DOHH2 (cell line): Measurements from ENCODE around the gene ITPKB.

Experiments
- H3F3A ChIP-seq: fragments of 200-600 bp; sonication (generic), shearing (Covaris generic); 2 replicates; pipeline ENCODE4 v1.6.0; 2016; ENCODE audit warnings: antibody characterized with exemption, mild to moderate bottlenecking; ENCODE audit not compliant: control insufficient read depth, insufficient read depth
- H3K27ac ChIP-seq: fragments of 200-600 bp; sonication (generic); 2 replicates; pipeline ENCODE4 v1.5.1; 2014; ENCODE audit warnings: low read depth, mild to moderate bottlenecking, low read length, moderate library complexity
- H3K27me3 ChIP-seq: fragments of 200-600 bp; sonication (generic); 2 replicates; pipeline ENCODE4 v1.6.1; 2014; ENCODE audit warnings: mild to moderate bottlenecking, low read length, mixed read lengths; ENCODE audit not compliant: control insufficient read depth
- H3K36me3 ChIP-seq: fragments of 200-600 bp; sonication (generic); 2 replicates; pipeline ENCODE4 v1.6.1; 2014; ENCODE audit warnings: mild to moderate bottlenecking, low read length, moderate library complexity, mixed read lengths; ENCODE audit not compliant: control insufficient read depth
- H3K4me1 ChIP-seq: fragments of 200-600 bp; sonication (generic); 2 replicates; pipeline ENCODE4 v1.6.1; 2014; ENCODE audit warnings: mild to moderate bottlenecking, low read length, mixed read lengths; ENCODE audit not compliant: control insufficient read depth
- H3K4me2 ChIP-seq: fragments of 200-600 bp; sonication (generic); 2 replicates; pipeline ENCODE4 v1.6.0; 2014; ENCODE audit warnings: mild to moderate bottlenecking, low read length, moderate library complexity
- H3K4me3 ChIP-seq: fragments of 200-600 bp; sonication (generic); 2 replicates; pipeline ENCODE4 v1.5.1; 2014; ENCODE audit warnings: mild to moderate bottlenecking, low read length, mixed read lengths
- H3K79me2 ChIP-seq: fragments of 200-600 bp; sonication (generic); 2 replicates; pipeline ENCODE4 v1.6.1; 2014; ENCODE audit warnings: mild to moderate bottlenecking, low read length, mixed read lengths; ENCODE audit not compliant: control insufficient read depth
- H3K9me2 ChIP-seq: fragments of 200-600 bp; sonication (generic); replicated peaks from 2 replicates; pipeline ENCODE4 v1.6.1; 2014; ENCODE audit warnings: mild to moderate bottlenecking, low read length, mixed read lengths; ENCODE audit not compliant: control insufficient read depth
- H3K9me3 ChIP-seq: fragments of 200-600 bp; sonication (generic); 2 replicates; pipeline ENCODE4 v1.6.1; 2014; ENCODE audit warnings: antibody characterized with exemption, low read length, mixed read lengths; ENCODE audit not compliant: control insufficient read depth, insufficient read depth
- H4K20me1 ChIP-seq: fragments of 200-600 bp; sonication (generic); 2 replicates; pipeline ENCODE4 v1.6.0; 2014; ENCODE audit warnings: low read depth, mild to moderate bottlenecking, antibody characterized with exemption, low read length, moderate library complexity; ENCODE audit not compliant: control insufficient read depth, insufficient read depth
- EZH2phosphoT487 ChIP-seq: fragments of 200-600 bp; sonication (generic); IDR thresholded peaks from 2 replicates; pipeline ENCODE4 v1.6.1; 2017; ENCODE audit warnings: borderline replicate concordance, mild to moderate bottlenecking, antibody characterized with exemption, low read length, moderate library complexity, mixed read lengths
- TF ChIP-seq, protein P1 (sequence below): fragments of 200-600 bp; sonication (generic); IDR thresholded peaks from one replicate; pipeline ENCODE4 v1.5.1; 2014; ENCODE audit warnings: antibody characterized with exemption, mild to moderate bottlenecking, low read depth, low read length; ENCODE audit not compliant: poor library complexity, severe bottlenecking

Gene ITPKB

DNA sequence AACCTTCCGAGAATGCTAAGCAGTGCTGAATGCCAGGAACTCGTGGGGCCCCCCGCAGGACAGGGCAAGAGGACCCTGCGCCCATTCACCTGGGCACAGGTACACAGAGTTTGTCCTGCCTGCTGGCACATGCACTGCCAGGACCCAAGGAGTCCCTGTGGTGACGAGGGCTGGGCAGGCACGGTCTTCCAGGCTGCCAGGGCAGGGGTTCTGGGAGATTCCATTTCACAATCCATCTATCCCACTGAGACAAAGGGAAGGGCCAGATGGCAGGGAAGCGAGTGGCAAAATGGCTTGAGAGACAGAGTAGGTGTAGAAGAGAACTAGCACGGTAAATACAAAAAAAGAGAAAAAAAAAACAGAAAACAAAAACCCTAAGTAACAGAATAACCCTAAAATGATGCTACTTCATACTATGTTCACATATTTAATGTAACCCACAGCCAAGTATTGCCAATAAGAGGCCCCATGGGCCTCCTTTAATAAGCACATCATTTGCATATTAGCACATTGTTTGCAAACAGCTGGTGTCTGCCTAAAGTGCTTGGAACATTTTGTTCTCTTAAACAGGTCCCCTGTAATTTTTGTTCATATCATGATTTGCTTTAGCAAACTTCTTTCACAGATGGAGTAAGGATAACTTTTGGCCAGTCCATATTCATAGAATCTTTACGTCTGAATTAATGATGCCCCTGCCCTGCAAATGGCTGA lies 106.8 kb downstream of the ITPKB start:
- no peaks in the 10 kb centered on the region for H4K20me1 ChIP-seq
- H3K27ac ChIP-seq = peak overlapping the region; percentile 90
- no peaks in the 10 kb centered on the region for H3K9me3 ChIP-seq
- peaks cover 15% of the 10 kb centered on the region for H3F3A ChIP-seq
- peak overlapping the region; percentile 65 for H3K4me2 ChIP-seq
- TF ChIP-seq, protein P1, sequence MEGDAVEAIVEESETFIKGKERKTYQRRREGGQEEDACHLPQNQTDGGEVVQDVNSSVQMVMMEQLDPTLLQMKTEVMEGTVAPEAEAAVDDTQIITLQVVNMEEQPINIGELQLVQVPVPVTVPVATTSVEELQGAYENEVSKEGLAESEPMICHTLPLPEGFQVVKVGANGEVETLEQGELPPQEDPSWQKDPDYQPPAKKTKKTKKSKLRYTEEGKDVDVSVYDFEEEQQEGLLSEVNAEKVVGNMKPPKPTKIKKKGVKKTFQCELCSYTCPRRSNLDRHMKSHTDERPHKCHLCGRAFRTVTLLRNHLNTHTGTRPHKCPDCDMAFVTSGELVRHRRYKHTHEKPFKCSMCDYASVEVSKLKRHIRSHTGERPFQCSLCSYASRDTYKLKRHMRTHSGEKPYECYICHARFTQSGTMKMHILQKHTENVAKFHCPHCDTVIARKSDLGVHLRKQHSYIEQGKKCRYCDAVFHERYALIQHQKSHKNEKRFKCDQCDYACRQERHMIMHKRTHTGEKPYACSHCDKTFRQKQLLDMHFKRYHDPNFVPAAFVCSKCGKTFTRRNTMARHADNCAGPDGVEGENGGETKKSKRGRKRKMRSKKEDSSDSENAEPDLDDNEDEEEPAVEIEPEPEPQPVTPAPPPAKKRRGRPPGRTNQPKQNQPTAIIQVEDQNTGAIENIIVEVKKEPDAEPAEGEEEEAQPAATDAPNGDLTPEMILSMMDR = no peak
- TF ChIP-seq EZH2phosphoT487 = no peak
- peaks cover 66% of the 10 kb centered on the region for H3K4me1 ChIP-seq
- peaks cover 3% of the 10 kb centered on the region; the same call in 1 of the 2 replicates for H3K79me2 ChIP-seq
- no peaks in the 10 kb centered on the region for H3K27me3 ChIP-seq
- H3K9me2 ChIP-seq = no peaks in the 10 kb centered on the region
- H3K4me3 ChIP-seq = peak overlapping the region; percentile 53
- H3K36me3 ChIP-seq = peaks cover 51% of the 10 kb centered on the region

DNA sequence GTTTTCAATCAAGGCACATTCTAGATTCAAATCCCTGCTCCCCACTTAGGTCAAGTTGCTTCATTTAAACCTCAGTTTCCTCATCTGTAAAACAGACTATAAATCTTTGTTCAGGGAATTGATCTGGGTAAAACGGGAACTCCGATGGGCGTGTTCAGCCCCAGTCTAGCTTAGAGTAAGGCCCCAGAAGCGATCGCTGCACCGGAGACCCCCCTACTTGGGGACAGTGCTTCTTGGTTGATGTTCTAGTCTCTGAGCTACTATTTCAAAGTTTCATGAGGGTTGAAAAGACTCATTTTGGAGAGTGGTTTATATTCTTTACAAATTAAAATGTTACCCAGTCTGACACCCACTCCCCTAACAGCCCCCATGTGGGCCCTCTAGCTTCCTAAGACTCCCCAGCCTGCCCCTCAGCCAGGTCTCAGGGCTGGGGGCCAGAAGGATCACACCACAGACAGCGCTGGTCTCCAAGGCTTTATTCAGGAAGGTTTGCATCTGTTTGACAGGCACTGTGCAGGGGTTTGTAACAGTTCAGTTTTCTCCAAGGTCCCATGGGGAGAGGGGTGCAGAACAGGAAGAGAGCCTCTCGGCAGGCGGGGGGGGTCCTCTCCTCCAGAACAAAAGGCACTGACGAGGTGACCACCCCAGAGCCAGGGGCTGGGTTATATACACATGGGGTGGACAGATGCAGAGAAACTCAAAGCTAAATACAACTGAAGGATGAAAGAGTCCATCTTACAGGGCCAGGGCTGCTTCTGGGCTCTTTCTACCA lies 107.7 kb downstream of the ITPKB start:
- Histone ChIP-seq H3K79me2 (peaks cover 3% of the 10 kb centered on the region; the same call in 1 of the 2 replicates), H3K9me2 (no peaks in the 10 kb centered on the region), H4K20me1 (no peaks in the 10 kb centered on the region), H3K4me2 (peak overlapping the region; percentile 65), H3K36me3 (peaks cover 42% of the 10 kb centered on the region), H3K4me1 (peaks cover 64% of the 10 kb centered on the region), H3K27me3 (no peaks in the 10 kb centered on the region), H3K4me3 (peak overlapping the region; percentile 53), H3K9me3 (no peaks in the 10 kb centered on the region), H3F3A (peaks cover 15% of the 10 kb centered on the region), H3K27ac (peak overlapping the region; percentile 90)
- TF ChIP-seq, protein P1 = no peak
- no peak for TF ChIP-seq EZH2phosphoT487

DNA sequence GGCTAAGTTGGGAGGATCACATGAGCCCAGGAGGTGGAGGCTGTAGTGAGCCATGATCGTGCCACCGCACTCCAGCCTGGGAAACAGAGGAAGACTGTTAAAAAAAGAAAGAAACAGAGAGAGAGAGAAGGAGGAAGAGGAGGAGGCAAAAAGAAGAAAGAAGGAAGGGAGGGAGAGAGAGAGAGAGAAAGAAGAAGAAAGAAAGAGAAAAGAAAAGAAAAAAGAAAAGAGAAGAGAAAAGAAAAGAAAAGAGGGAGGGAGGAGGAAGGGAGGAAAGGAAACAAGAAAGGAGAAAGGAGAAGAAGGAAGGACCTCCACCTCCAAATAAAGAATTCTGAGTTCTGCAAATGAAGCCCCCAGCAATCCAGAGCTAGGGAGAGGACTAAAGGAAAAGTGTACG lies 108.5 kb downstream of the ITPKB start:
- Histone ChIP-seq H3K27ac (no peak overlapping the region), H3K27me3 (no peaks in the 10 kb centered on the region), H3K36me3 (peaks cover 36% of the 10 kb centered on the region), H3K9me3 (no peaks in the 10 kb centered on the region), H3K4me3 (no peak overlapping the region), H3K9me2 (no peaks in the 10 kb centered on the region), H3K4me2 (no peak overlapping the region), H3K79me2 (peaks cover 3% of the 10 kb centered on the region; the same call in 1 of the 2 replicates), H4K20me1 (no peaks in the 10 kb centered on the region), H3K4me1 (peaks cover 64% of the 10 kb centered on the region), H3F3A (peaks cover 15% of the 10 kb centered on the region)
- TF ChIP-seq, protein P1 = no peak
- TF ChIP-seq EZH2phosphoT487 = no peak
